HG03280 (cell line): Measurements from ENCODE around the gene CTDNEP1.

Experiments used
- ATAC-seq: cut with Tn5 transposase; IDR thresholded peaks from one replicate; pipeline ENCODE4 v1.9.1; 2021; ENCODE audit warnings: mild to moderate bottlenecking, moderate library complexity; ENCODE audit not compliant: unreplicated experiment

The CTDNEP1 gene

GRCh38 chr17:7232114-7232513, 19.4 kb downstream of the CTDNEP1 start:
- no peak for ATAC-seq

- ATAC-seq: no peak
Measured at GRCh38 chr17:7229504-7229903, 22.0 kb downstream of the CTDNEP1 start.

- no peak for ATAC-seq
Measured at GRCh38 chr17:7228920-7229319, 22.6 kb downstream of the CTDNEP1 start.

GRCh38 chr17:7226721-7227710, 24.5 kb downstream of the CTDNEP1 start:
- no peak for ATAC-seq

- no peak for ATAC-seq
Measured at GRCh38 chr17:7225711-7226331, 25.7 kb downstream of the CTDNEP1 start.

DNA sequence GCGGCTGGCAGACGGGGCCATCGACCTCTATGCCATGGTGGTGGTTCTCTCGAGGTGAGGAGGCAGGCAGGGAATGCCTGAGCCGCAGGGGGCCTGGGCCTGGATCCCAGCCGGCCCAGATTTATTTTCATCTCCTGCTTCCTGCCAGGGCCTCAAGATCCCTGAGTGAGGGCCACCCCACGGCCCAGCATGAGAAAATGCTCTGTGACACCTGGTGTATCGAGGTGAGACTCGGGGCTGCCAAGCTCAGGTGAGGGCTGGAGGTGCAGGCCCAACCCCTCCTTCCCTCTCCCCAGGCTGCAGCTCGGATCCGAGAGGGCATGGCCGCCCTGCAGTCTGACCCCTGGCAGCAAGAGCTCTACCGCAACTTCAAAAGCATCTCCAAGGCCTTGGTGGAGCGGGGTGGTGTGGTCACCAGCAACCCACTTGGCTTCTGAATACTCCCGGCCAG, 26.8 kb downstream of the CTDNEP1 start:
- ATAC-seq: no peak

DNA sequence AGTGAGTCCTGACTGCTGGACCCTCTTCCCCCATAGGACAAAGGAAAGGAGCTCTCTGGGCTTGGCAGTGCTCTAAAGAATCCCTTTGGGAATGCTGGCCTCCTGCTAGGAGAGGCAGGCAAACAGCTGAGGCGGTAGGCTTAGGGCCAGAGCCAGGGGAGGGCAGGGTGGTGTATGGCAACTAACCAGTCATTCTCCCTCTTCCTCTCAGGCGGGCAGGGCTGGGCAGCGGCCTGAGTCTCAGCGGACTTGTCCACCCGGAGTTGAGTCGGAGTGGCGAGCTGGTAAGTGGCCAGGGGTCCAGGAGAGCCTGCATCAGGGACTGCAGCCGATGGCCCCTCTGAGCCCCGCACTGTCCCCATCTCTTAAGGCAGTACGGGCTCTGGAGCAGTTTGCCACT, 27.4 kb downstream of the CTDNEP1 start:
- no peak for ATAC-seq

- ATAC-seq: no peak
Measured at GRCh38 chr17:7223375-7223774, 28.2 kb downstream of the CTDNEP1 start.

DNA sequence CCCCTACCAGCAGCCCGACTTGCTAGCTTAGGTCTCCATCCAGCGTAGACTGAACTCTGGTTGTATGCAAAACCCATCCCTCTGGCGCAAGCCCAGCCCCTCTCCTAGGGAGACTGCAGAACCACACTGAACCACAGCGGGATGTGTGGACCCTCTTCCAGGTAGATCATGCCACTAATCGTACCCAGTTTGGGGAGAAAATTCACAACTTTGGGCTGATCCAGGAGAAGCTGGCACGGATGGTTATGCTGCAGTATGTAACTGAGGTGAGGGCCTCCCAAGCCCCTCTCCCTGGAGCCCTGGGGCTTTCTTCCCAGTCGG, 28.6 kb downstream of the CTDNEP1 start:
- no peak for ATAC-seq

GRCh38 chr17:7222093-7222971, 29.2 kb downstream of the CTDNEP1 start:
- no peak for ATAC-seq

- no peak for ATAC-seq
Measured at GRCh38 chr17:7221278-7222092, 30.0 kb downstream of the CTDNEP1 start.

GRCh38 chr17:7220593-7221277, 30.8 kb downstream of the CTDNEP1 start:
- ATAC-seq: no peak

- peak; percentile 72 for ATAC-seq
Measured at GRCh38 chr17:7219812-7220592, 31.5 kb downstream of the CTDNEP1 start, which contains the start of the genes ACADVL and DLG4. Gene ACADVL (plus strand): TSS chr17:7219938. CDS start chr17:7219985, 47 bp downstream. Gene DLG4 (minus strand): TSS chr17:7219836.

DNA sequence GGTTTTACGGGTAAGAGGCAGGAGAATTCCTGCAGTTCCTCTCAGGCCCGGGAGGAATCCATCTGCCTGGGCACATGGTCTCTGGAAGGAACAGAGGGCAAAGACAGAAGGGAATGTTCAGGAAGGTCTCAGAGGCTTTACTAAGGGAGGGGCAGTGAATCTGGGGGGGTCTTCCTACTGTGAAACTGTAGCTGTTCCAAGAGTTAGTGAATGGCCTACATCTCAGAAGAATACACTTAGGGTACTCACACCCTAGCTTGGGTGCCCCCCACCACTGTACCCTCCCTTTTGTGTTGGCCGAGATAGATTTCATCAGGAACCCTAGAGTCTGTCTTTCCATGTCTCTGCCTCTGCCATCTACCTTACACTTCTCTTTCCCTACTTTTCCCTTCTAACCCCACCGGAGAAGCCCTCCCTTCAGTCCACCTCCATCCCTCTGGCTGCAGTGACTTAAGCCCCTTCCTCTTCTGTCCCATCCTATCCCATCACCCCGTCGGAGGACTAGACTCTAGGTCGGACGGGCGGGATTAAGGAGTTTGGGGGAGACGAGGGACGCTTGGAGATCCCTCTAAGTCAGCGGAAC, 32.2 kb downstream of the CTDNEP1 start:
- no peak for ATAC-seq

DNA sequence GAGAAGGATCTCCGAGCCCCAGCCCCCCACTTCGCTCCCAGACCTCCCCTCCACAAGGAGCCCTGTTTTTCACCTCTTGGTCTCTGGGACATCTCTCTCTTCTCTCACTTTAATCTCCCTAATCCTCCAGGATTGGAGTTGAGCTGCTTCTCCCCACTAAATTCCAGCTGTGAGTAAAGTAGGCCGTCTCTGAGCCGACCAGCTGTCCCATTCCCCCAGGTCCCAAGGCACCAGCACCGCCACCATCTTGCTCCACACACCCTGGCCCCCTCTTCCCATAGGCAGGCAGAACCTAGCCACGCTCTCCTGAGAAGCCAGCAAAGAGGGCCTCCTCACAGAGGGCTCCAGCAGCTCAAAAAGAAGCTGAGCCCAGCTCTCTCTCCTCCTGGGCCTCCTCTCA, 32.8 kb downstream of the CTDNEP1 start:
- no peak for ATAC-seq

DNA sequence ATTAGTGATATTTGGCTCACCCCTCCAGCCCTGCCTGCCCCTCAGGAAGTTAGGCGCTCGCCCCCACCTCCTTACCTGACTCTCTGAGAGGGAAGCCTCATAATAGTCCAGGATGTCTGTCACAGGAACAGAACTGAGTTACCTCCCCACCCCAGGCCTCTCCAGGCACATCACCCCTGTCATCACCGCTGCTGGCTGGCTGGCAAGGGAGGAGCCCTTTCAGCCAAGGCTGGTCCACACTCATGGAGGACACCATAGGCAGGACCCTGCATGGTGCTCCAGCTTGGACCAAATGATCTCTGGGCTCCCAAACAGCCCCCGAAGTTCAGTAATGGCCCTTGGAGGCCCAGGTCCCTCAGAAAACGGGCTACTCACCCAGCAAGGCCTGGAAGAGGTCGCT, 33.4 kb downstream of the CTDNEP1 start:
- ATAC-seq: no peak

DNA sequence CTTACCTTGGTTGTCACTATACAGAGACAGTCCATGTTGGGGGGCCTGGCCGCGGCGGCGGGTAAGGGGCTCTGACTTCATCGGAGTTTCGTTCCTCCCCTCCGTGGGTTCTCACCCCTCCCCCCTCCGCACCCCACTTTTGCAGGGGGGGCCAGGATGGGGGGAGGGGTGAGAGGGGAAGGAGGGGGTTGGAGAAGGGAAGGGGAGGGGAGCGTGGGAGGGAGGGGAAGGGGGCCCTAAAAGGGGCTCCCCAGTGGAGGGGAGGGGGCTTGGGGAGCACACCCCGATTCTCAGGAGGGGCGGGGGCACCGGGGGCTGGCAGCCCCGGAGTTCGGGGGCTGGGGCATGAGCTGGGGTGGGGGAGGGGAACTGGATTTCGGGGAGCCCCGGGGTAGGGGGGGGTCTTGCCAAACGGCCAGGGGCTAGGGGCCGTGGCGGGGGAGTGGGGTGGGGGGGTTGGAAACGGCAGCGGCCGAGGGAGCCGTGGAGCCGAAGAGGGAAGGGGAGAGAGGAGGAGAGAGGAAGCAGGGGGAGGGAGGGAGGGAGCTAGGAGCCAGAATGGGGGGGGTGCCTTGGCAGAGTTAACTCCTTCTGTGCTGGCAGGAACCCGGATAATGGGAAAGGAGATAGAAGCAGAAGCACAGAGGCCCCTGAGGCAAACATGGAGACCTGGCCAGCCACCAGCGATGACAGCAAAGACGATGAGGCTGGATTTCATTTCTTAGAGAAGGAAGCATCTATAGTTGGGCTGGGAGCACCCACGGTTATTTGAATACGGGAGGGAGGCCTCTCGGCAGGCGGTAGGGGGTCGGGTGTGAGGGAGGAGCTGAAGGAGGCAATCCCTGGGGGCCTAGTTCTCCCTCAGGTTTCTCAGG, 34.2 kb downstream of the CTDNEP1 start:
- ATAC-seq: no peak
